NCI-H446 (cell line): Measurements from ENCODE around the gene ACSS3.

ENCODE experiments used
- DNase-seq, 2 experiments: peaks; one replicate each; lab custom pipeline; 2025; lab: John Stamatoyannopoulos, UW

Gene ACSS3

GRCh38 chr12:81296556-81297305, 218.9 kb downstream of the ACSS3 start:
- peak in 1 of 2 experiments; percentile 3 for DNase-seq

DNA sequence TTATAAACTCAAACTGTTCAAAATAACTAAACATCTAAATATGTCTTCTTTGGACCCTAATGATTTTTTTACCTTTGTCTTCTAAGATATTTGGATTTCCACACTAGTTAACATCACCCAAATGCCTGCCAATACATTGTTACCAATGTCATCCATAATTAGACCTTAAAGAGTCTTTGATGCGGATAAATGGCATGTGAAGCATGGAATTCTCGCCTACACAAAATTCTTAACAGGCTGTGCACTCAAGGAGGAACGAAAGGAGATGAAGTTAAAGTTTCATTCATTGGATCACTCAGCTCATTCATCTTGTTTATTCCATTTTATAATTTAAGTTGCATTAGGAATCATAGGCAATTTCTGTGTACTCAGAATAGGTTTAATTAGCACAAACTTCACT, 219.7 kb downstream of the ACSS3 start:
- no peak for DNase-seq

GRCh38 chr12:81300454-81300853, 222.6 kb downstream of the ACSS3 start:
- DNase-seq, result no peak

DNA sequence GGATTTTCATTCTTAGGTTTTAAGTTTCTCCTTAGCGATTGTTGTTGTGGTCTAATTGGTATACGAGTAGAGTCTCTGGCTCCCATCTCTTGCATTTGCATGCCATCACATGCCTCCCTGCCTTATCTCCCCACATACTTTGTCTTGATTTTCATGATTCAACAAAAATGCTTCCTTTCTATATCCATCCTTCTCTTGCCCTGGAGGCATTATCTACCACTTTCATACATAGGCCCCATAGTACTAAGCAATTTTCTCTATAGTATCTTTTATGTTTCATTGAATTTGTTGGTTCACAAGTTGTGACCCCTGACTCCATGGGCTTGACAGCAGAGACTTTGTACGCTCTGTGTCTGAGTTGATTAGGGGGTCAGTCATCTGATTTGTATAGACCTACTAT, 226.1 kb downstream of the ACSS3 start:
- DNase-seq, result no peak
